HCT116 (cell line): ENCODE results near the gene SYNPO. TPM values are rescaled to one million over a fixed set of nuclear protein-coding genes. Genes with fewer than 3 reads are reported as not detected.

Experiments
- ATAC-seq: fragments of 200-7000 bp; cut with Tn5 transposase; 2 replicates; pipeline ENCODE4 v1.9.1; 2020; ENCODE audit warnings: mild to moderate bottlenecking, moderate library complexity
- BruUV-seq: library from RNA; stranded (reverse); fragments of 400-500 nt; replicated peaks from 2 replicates; lab custom pipeline; 2021; lab: Mats Ljungman, UMichigan
- CTCF ChIA-PET: fragments of 300-600 bp; sonication (Branson Sonifier 250); formaldehyde crosslinking; loops from one replicate; lab custom pipeline; 2021; ENCODE audit warnings: antibody characterized with exemption; lab: Charles Lee
- POLR2A ChIA-PET: fragments of 300-600, 350-600 bp; sonication (Branson Sonifier 250); formaldehyde crosslinking; loops from one replicate; lab custom pipeline; 2021; ENCODE audit warnings: antibody characterized with exemption; lab: Charles Lee
- RAD21 ChIA-PET, 2 experiments: fragments of 300-600 bp; sonication (Branson Sonifier 250); formaldehyde crosslinking; loops; one replicate each; lab custom pipeline; 2023; ENCODE audit warnings: low total read pairs in 2 of 2; ENCODE audit not compliant: uncharacterized antibody in 2 of 2, unreplicated experiment in 2 of 2, low non-redundant PET in 1 of 2; lab: Charles Lee
- DNase-seq: peaks from one replicate; pipeline ENCODE4 v3.0.0-alpha.2; 2010; ENCODE audit warnings: low read depth, low spot score
- H2AFZ ChIP-seq: fragments of 200-600 bp; shearing (Covaris generic), sonication (generic); 2 replicates; pipeline ENCODE4 v1.6.1; 2017; ENCODE audit warnings: low read depth, mixed run types, mixed read lengths, antibody characterized with exemption, low read length; ENCODE audit not compliant: poor library complexity, severe bottlenecking
- H3K27ac ChIP-seq: 2 replicates; pipeline ENCODE4 v1.5.1; 2012; ENCODE audit warnings: low read depth, low read length
- H3K27me3 ChIP-seq: fragments of 200-600 bp; sonication (generic); 2 replicates; pipeline ENCODE4 v1.6.1; 2016; ENCODE audit warnings: mixed run types, low read length, mixed read lengths; ENCODE audit not compliant: insufficient read depth
- H3K36me3 ChIP-seq, 2 experiments: fragments of 200-500 bp in 1 of 2; fragments of 200-600 bp in 1 of 2; sonication (Bioruptor generic) in 1 of 2; sonication (generic) in 1 of 2; 2 replicates each; pipeline versions ENCODE4 v1.5.1 to v1.6.1; 2014 to 2016; ENCODE audit warnings: low read length in 2 of 2, inconsistent platforms in 1 of 2, mixed read lengths in 1 of 2, mixed run types in 1 of 2; ENCODE audit not compliant: insufficient read depth in 2 of 2, control insufficient read depth in 1 of 2
- H3K4me1 ChIP-seq, 2 experiments: fragments of 200-600 bp in 1 of 2; sonication (generic) in 1 of 2; 2 replicates each; pipeline versions ENCODE4 v1.5.1 to v1.6.1; 2012 to 2017; ENCODE audit warnings: low read length in 2 of 2, inconsistent platforms in 1 of 2, mild to moderate bottlenecking in 1 of 2, mixed read lengths in 1 of 2, mixed run types in 1 of 2, moderate library complexity in 1 of 2; ENCODE audit not compliant: insufficient read depth in 2 of 2, control insufficient read depth in 1 of 2
- H3K4me2 ChIP-seq: fragments of 200-600 bp; sonication (generic); 2 replicates; pipeline ENCODE4 v1.6.1; 2017; ENCODE audit warnings: mixed run types, low read length, mixed read lengths
- H3K4me3 ChIP-seq, 2 experiments: fragments of 200-600 bp in 1 of 2; sonication (generic) in 1 of 2; replicated peaks in 1 of 2; 2 replicates each; pipeline ENCODE4 v1.5.1; 2011 to 2016; ENCODE audit warnings: low read length in 2 of 2, control low read depth in 1 of 2, low read depth in 1 of 2, mild to moderate bottlenecking in 1 of 2, mixed read lengths in 1 of 2, mixed run types in 1 of 2
- H3K79me2 ChIP-seq: fragments of 200-600 bp; sonication (generic); 2 replicates; pipeline ENCODE4 v1.6.1; 2017; ENCODE audit warnings: mild to moderate bottlenecking, mixed run types, low read length, moderate library complexity, mixed read lengths; ENCODE audit not compliant: insufficient read depth
- H3K9ac ChIP-seq: fragments of 200-600 bp; sonication (generic); 2 replicates; pipeline ENCODE4 v1.6.1; 2016; ENCODE audit warnings: low read length, mixed read lengths
- H3K9me2 ChIP-seq: fragments of 200-600 bp; sonication (generic), shearing (Covaris generic); 2 replicates; pipeline ENCODE4 v1.6.1; 2017; ENCODE audit warnings: mixed run types, mild to moderate bottlenecking, moderate library complexity; ENCODE audit not compliant: insufficient read depth
- H3K9me3 ChIP-seq, 2 experiments: fragments of 200-500 bp in 1 of 2; fragments of 200-600 bp in 1 of 2; sonication (Bioruptor generic) in 1 of 2; sonication (generic) in 1 of 2; 2 replicates each; pipeline ENCODE4 v1.6.1; 2014 to 2017; ENCODE audit warnings: low read length in 2 of 2, mixed read lengths in 2 of 2, inconsistent platforms in 1 of 2, low read depth in 1 of 2, mild to moderate bottlenecking in 1 of 2, mixed run types in 1 of 2, moderate library complexity in 1 of 2; ENCODE audit not compliant: control insufficient read depth in 1 of 2, insufficient read depth in 1 of 2
- H4K20me1 ChIP-seq: fragments of 200-600 bp; sonication (generic), shearing (Covaris generic); 2 replicates; pipeline ENCODE4 v1.6.1; 2017; ENCODE audit warnings: mixed run types, mild to moderate bottlenecking, moderate library complexity; ENCODE audit not compliant: insufficient read depth
- CBX3 ChIP-seq: IDR thresholded peaks from 2 replicates; pipeline ENCODE4 v1.6.1; 2012; ENCODE audit warnings: low read depth
- JUND ChIP-seq: IDR thresholded peaks from 2 replicates; pipeline ENCODE4 v1.6.1; 2012
- SIN3A ChIP-seq: IDR thresholded peaks from 2 replicates; pipeline ENCODE4 v1.6.1; 2012; ENCODE audit warnings: low read depth
- SP1 ChIP-seq: IDR thresholded peaks from 2 replicates; pipeline ENCODE4 v1.6.1; 2012; ENCODE audit warnings: low read depth
- TCF7L2 ChIP-seq: IDR thresholded peaks from 2 replicates; pipeline ENCODE4 v1.7.0; 2011; ENCODE audit warnings: borderline replicate concordance, inconsistent platforms; ENCODE audit not compliant: insufficient read depth, insufficient read length; ENCODE audit errors: extremely low read depth
- YY1 ChIP-seq: IDR thresholded peaks from 2 replicates; pipeline ENCODE4 v1.6.1; 2011; ENCODE audit warnings: low read length, low read depth, moderate library complexity, mild to moderate bottlenecking; ENCODE audit not compliant: insufficient replicate concordance; ENCODE audit errors: extremely low read depth
- ZBTB33 ChIP-seq: IDR thresholded peaks from 2 replicates; pipeline ENCODE4 v1.6.1; 2011; ENCODE audit warnings: mild to moderate bottlenecking, low read length, moderate library complexity; ENCODE audit not compliant: insufficient replicate concordance; ENCODE audit errors: extremely low read depth
- ZNF274 ChIP-seq: fragments of 200-500 bp; sonication (Bioruptor generic); IDR thresholded peaks from 2 replicates; pipeline ENCODE4 v1.6.1; 2014; ENCODE audit warnings: mild to moderate bottlenecking, low read depth, low read length, inconsistent platforms
- intact Hi-C: fragments of 100-400 bp; cut with micrococcal nuclease; formaldehyde crosslinking; loops from 2 replicates; pipeline ENCODE4 v1.10.0; 2022
- total RNA-seq: library from RNA; stranded (reverse); gene quantifications from one replicate; pipeline ENCODE4 v1.2.1, GENCODE V29; 2021; ENCODE audit not compliant: unreplicated experiment

The SYNPO gene
- total RNA-seq, 1 experiment from 2014 or later: 8.2 TPM

GRCh38 chr5:150601491-150602345, 38.7 kb upstream of the SYNPO start:
- Histone ChIP-seq H3K4me1 (peaks cover 0 to 5% of the 10 kb centered on the region in 2 experiments; a peak in 2 of 4 replicates), H3K27me3 (no peaks in the 10 kb centered on the region), H4K20me1 (no peaks in the 10 kb centered on the region), H3K9me3 (no peaks in the 10 kb centered on the region), H3K9ac (no peak overlapping the region), H2AFZ (no peak overlapping the region), H3K36me3 (no peaks in the 10 kb centered on the region), H3K4me2 (no peak overlapping the region), H3K79me2 (no peaks in the 10 kb centered on the region), H3K27ac (no peak overlapping the region), H3K4me3 (no peak overlapping the region), H3K9me2 (no peaks in the 10 kb centered on the region)
- TF ChIP-seq ZNF274 (no peak), SP1 (no peak), YY1 (no peak), SIN3A (no peak), ZBTB33 (no peak)
- POLR2A ChIA-PET: no interaction called here
- intact Hi-C loops: no loop called here
- ATAC-seq: no peak
- CTCF ChIA-PET: no interaction called here
- DNase-seq: no peak
- BruUV-seq: no TSS peak
- RAD21 ChIA-PET: no interaction called here

GRCh38 chr5:150603052-150603451, 37.4 kb upstream of the SYNPO start:
- Histone ChIP-seq H3K9ac (no peak overlapping the region), H3K4me2 (no peak overlapping the region), H3K9me2 (no peaks in the 10 kb centered on the region), H3K9me3 (no peaks in the 10 kb centered on the region), H3K4me1 (peaks cover 0 to 5% of the 10 kb centered on the region in 2 experiments; a peak in 2 of 4 replicates), H3K4me3 (no peak overlapping the region), H4K20me1 (no peaks in the 10 kb centered on the region), H3K36me3 (no peaks in the 10 kb centered on the region), H3K27ac (no peak overlapping the region), H3K27me3 (no peaks in the 10 kb centered on the region), H2AFZ (no peak overlapping the region), H3K79me2 (no peaks in the 10 kb centered on the region)
- BruUV-seq: no TSS peak
- RAD21 ChIA-PET: no interaction called here
- intact Hi-C loops: no loop called here
- DNase-seq (no peak), ATAC-seq (no peak)
- TF ChIP-seq TCF7L2: no peak
- TF ChIP-seq CBX3: no peak
- TF ChIP-seq JUND: no peak
- TF ChIP-seq ZBTB33: no peak
- no peak for TF ChIP-seq SP1
- CTCF ChIA-PET: no interaction called here
- POLR2A ChIA-PET: no interaction called here
